Measurements from ENCODE around the gene LARGE1.

Gene LARGE1

DNA sequence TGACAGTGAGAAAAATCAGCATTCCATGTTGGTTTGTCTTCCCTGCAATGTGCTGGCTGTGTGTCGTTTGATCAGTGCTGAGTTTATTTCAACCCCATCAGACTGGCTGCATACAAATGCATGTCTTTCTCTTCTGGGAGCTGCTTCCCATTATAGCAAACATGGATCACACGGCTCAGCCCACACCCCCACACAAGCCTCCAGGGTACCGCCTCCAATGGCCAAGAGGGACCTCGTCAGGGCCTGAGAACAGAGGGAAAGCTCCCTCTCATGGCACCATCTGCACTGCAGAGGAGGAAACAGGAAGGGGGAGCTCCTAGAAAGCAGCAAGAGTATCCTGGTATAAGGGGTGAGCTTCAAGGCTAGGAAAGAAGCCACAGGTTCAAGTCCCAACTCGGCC lies 214.2 kb downstream of the LARGE1 start:
- no peak for DNase-seq

DNA sequence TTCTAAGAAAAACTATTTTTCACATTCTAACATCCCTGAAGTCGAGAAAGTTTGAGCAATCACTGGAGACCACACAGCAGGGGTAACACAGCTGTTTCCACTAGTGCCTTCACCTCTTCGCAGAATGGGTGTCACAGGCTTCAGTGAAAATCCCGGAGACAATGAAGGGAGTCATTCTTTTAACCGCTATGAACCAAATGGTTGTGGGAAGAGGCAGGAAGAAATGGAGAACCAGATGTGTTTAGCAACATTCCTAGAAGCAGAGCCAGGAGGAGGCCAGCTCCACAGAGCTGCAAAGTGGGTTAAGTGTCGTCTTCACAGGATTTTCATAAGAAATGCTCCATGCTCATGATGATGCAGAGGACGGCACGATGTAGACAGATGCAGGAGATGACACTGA lies 221.1 kb downstream of the LARGE1 start:
- no peak for DNase-seq

GRCh38 chr22:33697640-33698039 lies 222.6 kb downstream of the LARGE1 start:
- DNase-seq, result no peak

GRCh38 chr22:33691057-33691630 lies 229.1 kb downstream of the LARGE1 start:
- no peak for DNase-seq

DNA sequence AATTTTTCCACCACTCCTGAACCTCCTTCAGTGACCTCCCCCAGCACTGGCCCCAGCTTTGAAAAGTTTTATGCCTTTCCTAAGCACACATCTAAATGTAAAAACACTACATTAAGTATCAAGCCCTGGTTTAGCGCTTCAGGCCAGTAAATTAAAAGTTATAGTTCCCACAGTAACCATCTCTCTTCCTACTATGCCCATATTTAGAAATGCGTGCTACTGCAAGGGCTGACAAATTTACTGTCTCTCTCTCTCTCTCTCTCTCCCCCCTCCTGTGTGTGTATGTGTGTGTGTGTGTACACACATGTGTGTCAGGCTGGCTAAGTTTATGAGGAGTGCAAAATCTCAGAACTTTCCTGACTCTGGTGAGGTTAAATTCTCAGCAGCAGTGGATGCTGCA lies 231.4 kb downstream of the LARGE1 start:
- DNase-seq, result no peak

DNA sequence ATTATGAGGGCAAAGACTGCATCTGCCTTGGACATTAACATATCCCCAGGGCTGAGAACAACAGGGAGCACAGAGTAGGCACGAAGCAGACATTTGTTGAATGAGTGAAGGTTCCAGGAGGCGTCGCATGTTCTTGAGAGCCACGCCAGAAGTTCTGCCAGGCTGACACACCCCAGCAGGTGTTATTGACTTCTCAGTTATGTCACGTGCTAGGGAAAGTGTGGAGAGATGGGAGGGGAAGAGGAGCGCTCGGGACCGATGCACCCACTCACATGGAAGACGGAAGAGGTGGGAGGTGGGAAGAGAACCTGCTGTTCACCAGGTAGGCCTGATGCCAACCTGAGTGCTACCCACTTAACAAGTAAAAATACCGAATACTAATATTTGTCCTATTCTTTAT lies 232.8 kb downstream of the LARGE1 start:
- DNase-seq, result no peak

DNA sequence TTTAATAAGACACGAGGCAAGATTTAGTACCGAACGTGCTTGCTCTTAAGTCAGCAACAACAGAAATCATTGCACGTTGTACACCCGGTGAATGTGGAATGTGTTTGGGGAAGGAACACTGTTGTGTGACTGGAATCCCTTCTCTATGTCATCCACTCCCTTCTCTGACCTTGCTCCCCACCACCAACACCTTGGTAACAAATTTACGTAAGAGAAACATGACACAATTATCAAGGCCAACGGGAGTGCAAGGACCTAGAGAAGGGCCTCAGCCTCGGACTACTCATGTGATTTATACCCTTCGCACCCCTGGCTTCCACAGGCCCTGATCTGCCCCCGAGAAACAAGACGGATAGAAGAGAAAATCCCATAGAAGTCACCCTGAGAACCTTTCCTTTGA lies 236.2 kb downstream of the LARGE1 start:
- DNase-seq, result no peak

- DNase-seq, result no peak
Measured at GRCh38 chr22:33682927-33683326, 237.3 kb downstream of the LARGE1 start.

DNA sequence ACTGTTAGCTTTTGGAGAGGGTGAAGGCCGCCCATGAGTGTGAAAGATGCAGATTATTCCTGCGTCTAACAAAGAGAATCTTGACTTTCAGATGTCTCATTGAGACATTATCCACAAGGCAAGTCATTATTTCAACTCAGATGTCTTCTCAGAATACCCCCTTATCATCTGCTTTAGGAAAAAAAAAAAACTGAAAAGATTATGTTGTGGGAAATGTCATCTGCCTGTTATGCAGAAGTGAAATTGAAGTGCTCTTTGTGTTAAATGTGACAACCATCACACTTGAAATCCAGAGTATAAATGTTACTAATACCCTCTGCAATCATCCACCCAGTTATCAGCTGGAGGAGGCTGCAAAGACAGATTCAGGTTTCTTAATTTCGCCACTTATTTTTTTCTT lies 239.6 kb downstream of the LARGE1 start:
- DNase-seq, result no peak

DNA sequence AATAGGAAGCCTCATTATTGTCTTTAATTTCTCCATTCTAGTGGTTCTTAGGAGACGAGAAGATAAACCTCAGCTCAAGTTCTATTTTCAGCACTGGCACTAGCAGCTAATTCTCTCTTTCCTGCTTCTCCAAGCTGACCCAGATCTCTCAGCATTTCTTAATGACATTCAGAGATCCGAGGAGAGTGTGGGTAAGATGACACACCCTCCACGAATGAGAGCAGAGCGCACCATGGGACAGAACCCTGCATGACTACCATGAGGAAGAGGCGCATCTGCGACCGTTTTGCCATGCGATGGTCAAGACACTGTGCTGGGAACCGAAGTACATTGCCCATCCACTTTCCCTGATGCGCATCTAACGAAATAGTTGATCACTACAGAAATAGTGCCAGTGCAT lies 241.8 kb downstream of the LARGE1 start:
- no peak for DNase-seq

GRCh38 chr22:33677536-33677935 lies 242.7 kb downstream of the LARGE1 start:
- no peak for DNase-seq

- no peak for DNase-seq
Measured at GRCh38 chr22:33674357-33674756, 245.9 kb downstream of the LARGE1 start.

DNA sequence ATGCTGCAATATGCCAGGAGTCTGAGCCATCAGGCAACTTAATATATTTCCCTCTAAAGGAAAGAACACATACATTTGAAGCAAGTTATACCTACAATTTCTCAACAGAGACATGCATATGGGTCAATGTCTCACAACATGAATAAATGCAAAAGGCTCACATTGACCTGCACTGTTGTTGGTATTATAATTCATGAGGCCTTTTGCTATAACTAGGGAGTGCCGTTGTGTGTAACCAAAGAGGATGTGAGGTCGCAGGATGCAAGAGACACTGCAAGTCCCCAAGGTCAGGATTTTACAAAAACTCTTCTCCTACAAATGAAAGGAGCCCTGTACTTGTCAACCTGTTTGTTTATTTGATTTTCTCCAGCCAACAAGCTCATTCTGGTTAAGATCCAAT lies 250.5 kb downstream of the LARGE1 start:
- no peak for DNase-seq

DNA sequence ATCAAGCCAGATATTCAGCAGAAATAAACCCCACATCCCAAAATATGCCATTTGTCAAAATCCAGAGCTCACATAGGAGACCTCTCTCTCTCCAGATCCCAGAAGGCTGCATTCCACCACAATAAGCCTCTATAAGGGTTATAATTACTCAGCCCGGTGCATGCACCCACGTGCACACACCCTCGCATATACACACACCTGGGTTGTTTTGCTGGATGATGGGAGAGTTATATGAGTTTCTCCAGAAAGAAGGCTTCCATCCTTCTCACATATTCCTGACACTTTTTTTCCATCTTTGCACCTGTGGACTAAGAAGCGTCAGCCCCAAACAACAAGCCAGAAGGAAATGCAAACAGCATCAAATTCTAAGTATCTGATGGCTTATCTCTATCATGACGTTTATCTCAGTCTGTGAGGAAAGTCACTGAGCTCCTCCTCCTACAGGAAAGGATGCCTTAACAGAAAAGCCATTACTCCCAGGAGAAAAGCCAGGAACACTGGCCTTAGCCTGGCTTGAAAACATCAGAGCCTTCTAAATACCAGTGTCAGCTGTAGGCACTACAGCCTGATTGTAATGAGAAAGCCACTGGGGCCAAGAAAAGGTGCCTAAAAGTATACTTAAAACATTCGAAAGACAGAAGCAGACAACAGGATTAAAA lies 253.2 kb downstream of the LARGE1 start:
- DNase-seq, result no peak

GRCh38 chr22:33666279-33666960 lies 253.9 kb downstream of the LARGE1 start:
- DNase-seq, result no peak

DNA sequence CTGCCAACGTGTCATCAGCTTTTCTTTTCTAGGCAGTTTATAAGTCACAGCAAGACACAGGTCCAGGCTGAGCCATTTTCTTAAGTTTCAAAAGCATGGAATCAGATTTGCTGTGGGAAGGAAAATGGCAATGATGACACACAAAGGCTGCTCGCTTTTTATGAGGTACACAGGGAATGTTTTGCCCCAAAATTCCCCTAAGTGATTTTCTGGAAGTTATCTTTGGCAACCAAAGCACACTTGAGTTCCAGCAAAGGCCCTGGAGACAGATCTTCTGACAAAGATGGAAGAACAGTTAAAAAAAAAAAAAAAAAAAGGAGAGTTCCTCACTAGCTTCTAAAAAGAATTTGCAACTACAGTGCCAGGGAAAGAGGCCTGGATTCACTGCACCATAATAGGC lies 260.8 kb downstream of the LARGE1 start:
- DNase-seq, result no peak

- no peak for DNase-seq
Measured at GRCh38 chr22:33658775-33659174, 261.5 kb downstream of the LARGE1 start.

DNA sequence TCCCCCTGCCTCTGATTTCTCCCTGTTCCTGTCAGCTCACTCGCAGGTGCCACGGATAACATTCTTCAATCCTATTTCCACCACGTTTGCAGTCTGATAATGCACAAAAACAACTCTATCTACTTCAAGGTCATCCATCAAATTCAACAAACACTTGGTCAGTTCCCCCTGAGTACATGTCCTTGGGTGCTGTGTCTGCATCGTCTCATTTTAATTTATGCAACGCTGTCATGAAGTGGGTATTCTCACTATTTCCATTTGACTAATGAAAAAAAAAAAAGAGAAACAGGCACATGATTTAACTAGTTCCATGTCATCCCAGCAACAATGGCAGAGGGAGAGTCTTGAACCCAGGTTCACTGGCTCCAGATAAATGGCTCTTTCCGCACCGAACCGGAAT lies 262.6 kb downstream of the LARGE1 start:
- no peak for DNase-seq

- DNase-seq, result no peak
Measured at GRCh38 chr22:33656808-33657628, 263.3 kb downstream of the LARGE1 start.

GRCh38 chr22:33654173-33654895 lies 265.9 kb downstream of the LARGE1 start:
- no peak for DNase-seq

GRCh38 chr22:33653532-33654063 lies 266.7 kb downstream of the LARGE1 start:
- DNase-seq, result no peak

DNA sequence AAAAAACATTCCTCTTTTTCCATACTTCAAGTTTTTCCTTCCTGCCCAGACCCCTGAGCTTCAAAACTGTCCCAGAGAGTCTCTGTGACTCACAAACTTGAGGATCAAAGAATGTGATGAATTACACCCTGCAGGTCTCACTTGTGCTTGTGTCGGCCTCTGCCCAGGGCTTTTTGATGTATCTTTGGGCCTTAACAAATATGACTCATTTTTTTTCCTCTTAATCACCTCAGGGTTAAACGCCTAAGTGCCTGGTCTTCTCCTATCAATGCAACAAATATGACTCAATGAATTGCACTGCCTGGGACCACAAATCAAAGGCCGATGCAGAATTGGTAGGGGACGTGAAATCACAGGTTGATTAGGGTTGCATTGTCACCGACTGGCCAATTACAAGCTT lies 267.7 kb downstream of the LARGE1 start:
- DNase-seq, result no peak

DNA sequence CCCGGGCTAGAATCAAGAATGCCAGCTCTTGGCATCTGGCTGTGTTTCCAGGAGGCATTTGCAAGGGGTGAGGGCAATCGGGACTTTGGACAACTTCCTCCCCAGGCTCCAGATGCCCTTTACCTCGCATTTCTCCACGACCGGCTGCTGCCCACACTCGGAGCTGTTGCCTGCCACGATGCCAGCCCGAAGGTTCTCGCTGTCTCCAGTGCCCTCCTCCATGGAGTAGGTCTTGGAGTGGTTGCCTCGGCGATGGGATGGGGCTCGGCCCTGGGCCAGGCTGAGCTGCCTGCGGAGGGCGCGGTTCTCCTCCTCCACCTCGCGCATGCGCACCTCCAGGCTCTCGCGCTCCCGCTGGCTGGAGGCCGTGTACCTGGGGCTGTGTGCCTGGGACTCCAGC lies 270.0 kb downstream of the LARGE1 start:
- DNase-seq, result no peak

Measured in stimulated activated naive CD4-positive, alpha-beta T cell (primary cell).